ENCODE data around the gene KCNQ5.

- no peak for TF ChIP-seq EP300 (IDR thresholded peaks at IDR 0.05)
- TF ChIP-seq POLR2AphosphoS5 (IDR thresholded peaks at IDR 0.05): no peak
- TF ChIP-seq CTCF (IDR thresholded peaks at IDR 0.05): no peak
- TF ChIP-seq POLR2A (IDR thresholded peaks at IDR 0.05): no peak
These were observed 213.9 kb downstream of the KCNQ5 start for GRCh38 chr6:72835749-72836148.
